ENCODE results near the gene KCNK3.

GRCh38 chr2:26720322-26721114 lies 28.0 kb downstream of the KCNK3 start:
- TF ChIP-seq CTCF (IDR thresholded peaks at IDR 0.05): no peak
- no peak for TF ChIP-seq ZFX (IDR thresholded peaks at IDR 0.05; ENCODE audit: borderline replicate concordance)
